ENCODE results near the gene CASQ1. TPM values are rescaled to one million over a fixed set of nuclear protein-coding genes. Genes with fewer than 3 reads are reported as not detected.

Gene CASQ1
- total RNA-seq, 4 donors from 2014 or later = 2.9 to 4.9 (median 4.6) TPM

- 79% methylated on average over 3 of the region's 3 CpGs for WGBS
- peak; percentile 89 for DNase-seq (ENCODE audit: extremely low spot score)
Measured at GRCh38 chr1:160214481-160215140, 24.2 kb downstream of the CASQ1 start.

GRCh38 chr1:160216301-160216700 is 25.9 kb downstream of the CASQ1 start:
- H3K27ac ChIP-seq (replicated peaks in 1 of 4) = peak overlapping the region; percentile 15 to 79 (median 68)
- no peaks in the 10 kb centered on the region for H3K27me3 ChIP-seq
- peaks cover 69 to 99% (median 98%) of the 10 kb centered on the region in 4 donors for H3K36me3 ChIP-seq
- DNase-seq (ENCODE audit: extremely low spot score) = no peak
- intact Hi-C loops (cut with DNase I) = loop anchor here (5.0 kb wide), 1 partner anchor 36 kb away; no protein-coding TSS in a partner anchor
- no peaks in the 10 kb centered on the region for H3K9me3 ChIP-seq
- peaks cover 39 to 58% (median 46%) of the 10 kb centered on the region in 4 donors for H3K4me1 ChIP-seq
- no peak overlapping the region for H3K4me3 ChIP-seq
- TF ChIP-seq EP300 (IDR thresholded peaks at IDR 0.05) = no peak
- TF ChIP-seq CTCF (IDR thresholded peaks at IDR 0.05) = no peak
- TF ChIP-seq POLR2A (IDR thresholded peaks at IDR 0.05; ENCODE audit: low read depth) = no peak
- TF ChIP-seq POLR2AphosphoS5 (IDR thresholded peaks at IDR 0.05) = no peak

More at GRCh38 chr1:160214481-160215140, 24.2 kb downstream of the CASQ1 start:
- intact Hi-C loops (cut with DNase I) = loop anchor here (5.0 kb wide), 1 partner anchor 38 kb away; no protein-coding TSS in a partner anchor
- Histone ChIP-seq H3K27me3 (no peaks in the 10 kb centered on the region), H3K9me3 (no peaks in the 10 kb centered on the region), H3K27ac (replicated peaks in 1 of 4) (peak overlapping the region in 1 of 4 donors; percentile 15), H3K4me1 (peaks cover 49 to 67% (median 52%) of the 10 kb centered on the region in 4 donors), H3K4me3 (no peak overlapping the region), H3K36me3 (peaks cover 58 to 95% (median 87%) of the 10 kb centered on the region in 4 donors)
- TF ChIP-seq POLR2A (IDR thresholded peaks at IDR 0.05; ENCODE audit: low read depth) (no peak), CTCF (IDR thresholded peaks at IDR 0.05) (no peak), POLR2AphosphoS5 (IDR thresholded peaks at IDR 0.05) (no peak), EP300 (IDR thresholded peaks at IDR 0.05) (no peak)

- no peaks in the 10 kb centered on the region for H3K9me3 ChIP-seq
- H3K4me1 ChIP-seq = peaks cover 35 to 54% (median 45%) of the 10 kb centered on the region in 4 donors
- no peaks in the 10 kb centered on the region for H3K27me3 ChIP-seq
- 55% methylated on average over 10 of the region's 10 CpGs for whole genome bisulfite sequencing
- peak; percentile 80 for DNase-seq (ENCODE audit: extremely low spot score)
- no peak overlapping the region for H3K4me3 ChIP-seq
- peaks cover 62 to 98% (median 97%) of the 10 kb centered on the region in 4 donors for H3K36me3 ChIP-seq
- no peak for TF ChIP-seq EP300 (IDR thresholded peaks at IDR 0.05)
- TF ChIP-seq POLR2A (IDR thresholded peaks at IDR 0.05; ENCODE audit: low read depth) = no peak
- TF ChIP-seq CTCF (IDR thresholded peaks at IDR 0.05) = no peak
- peak in 1 of 2 donors; percentile 34 for TF ChIP-seq POLR2AphosphoS5 (IDR thresholded peaks at IDR 0.05)
- intact Hi-C loops (cut with DNase I) = loop anchor here (5.0 kb wide), 1 partner anchor 35 kb away; no protein-coding TSS in a partner anchor
- peak overlapping the region; percentile 60 to 79 (median 76) for H3K27ac ChIP-seq (replicated peaks in 1 of 4)
Measured at GRCh38 chr1:160217481-160218051, 27.2 kb downstream of the CASQ1 start.

GRCh38 chr1:160219062-160219929 is 28.9 kb downstream of the CASQ1 start:
- TF ChIP-seq CTCF (IDR thresholded peaks at IDR 0.05) = peak; percentile 64 to 76 (median 74)
- peak; percentile 50 to 53 for TF ChIP-seq POLR2AphosphoS5 (IDR thresholded peaks at IDR 0.05)
- TF ChIP-seq POLR2A (IDR thresholded peaks at IDR 0.05; ENCODE audit: low read depth) = no peak
- TF ChIP-seq EP300 (IDR thresholded peaks at IDR 0.05) = no peak
- Histone ChIP-seq H3K27me3 (no peaks in the 10 kb centered on the region), H3K27ac (replicated peaks in 1 of 4) (peak overlapping the region; percentile 60 to 79 (median 76)), H3K9me3 (no peaks in the 10 kb centered on the region), H3K36me3 (peaks cover 63 to 98% (median 97%) of the 10 kb centered on the region in 4 donors), H3K4me3 (no peak overlapping the region), H3K4me1 (peaks cover 35 to 54% (median 45%) of the 10 kb centered on the region in 4 donors)
- 33% methylated on average over 4 of the region's 4 CpGs for WGBS
- intact Hi-C loops (cut with DNase I) = loop anchor here (5.0 kb wide), 1 partner anchor 33 kb away; no protein-coding TSS in a partner anchor
- no peak for DNase-seq (ENCODE audit: extremely low spot score)

Data from esophagus muscularis mucosa (tissue), 4 donors.